CD8-positive, alpha-beta memory T cell (primary cell): ENCODE results near the gene RNASEH2B. TPM values are rescaled to one million over a fixed set of nuclear protein-coding genes. Genes with fewer than 3 reads are reported as not detected.

Experiments used
- CTCF ChIA-PET: fragments of 350-600 bp; sonication (Branson Sonifier 250); formaldehyde crosslinking; loops from one replicate; lab custom pipeline; 2021; ENCODE audit warnings: antibody characterized with exemption; lab: Charles Lee
- POLR2A ChIA-PET: fragments of 350-600 bp; sonication (Branson Sonifier 250); formaldehyde crosslinking; loops from one replicate; lab custom pipeline; 2021; ENCODE audit warnings: antibody characterized with exemption; lab: Charles Lee
- DNase-seq, 5 donors: peaks; one replicate each; pipeline versions ENCODE4 v3.0.0 to v3.0.0-alpha.2; 2020 to 2022; ENCODE audit warnings: mixed read lengths in 1 of 5
- H3K27ac ChIP-seq: one replicate; pipeline ENCODE4 v1.7.0; 2013; ENCODE audit warnings: low read depth, mild to moderate bottlenecking, low read length, moderate library complexity
- H3K27me3 ChIP-seq: 2 replicates; pipeline ENCODE4 v1.7.0; 2013; ENCODE audit warnings: low read length, mild to moderate bottlenecking; ENCODE audit not compliant: insufficient read depth, poor library complexity, severe bottlenecking
- H3K36me3 ChIP-seq: 2 replicates; pipeline ENCODE4 v1.7.0; 2013; ENCODE audit warnings: mild to moderate bottlenecking, low read length, moderate library complexity; ENCODE audit not compliant: insufficient read depth
- H3K4me1 ChIP-seq: 2 replicates; pipeline ENCODE4 v1.7.0; 2013; ENCODE audit warnings: mild to moderate bottlenecking, low read length, moderate library complexity; ENCODE audit not compliant: insufficient read depth
- H3K4me3 ChIP-seq: 2 replicates; pipeline ENCODE4 v1.7.0; 2013; ENCODE audit warnings: mild to moderate bottlenecking, low read length
- H3K9me3 ChIP-seq: 2 replicates; pipeline ENCODE4 v1.7.0; 2013; ENCODE audit warnings: mild to moderate bottlenecking, low read length
- H3K27ac Mint-ChIP-seq, 8 donors: one replicate each; pipeline ENCODE4 v1.8.0; 2020 to 2021; ENCODE audit warnings: mixed read lengths in 8 of 8, mild to moderate bottlenecking in 6 of 8, inconsistent platforms in 3 of 8, moderate library complexity in 3 of 8
- H3K27me3 Mint-ChIP-seq, 2 donors: one replicate each; pipeline ENCODE4 v1.8.0; 2020 to 2021; ENCODE audit warnings: mixed read lengths in 2 of 2, mild to moderate bottlenecking in 1 of 2, moderate library complexity in 1 of 2
- H3K36me3 Mint-ChIP-seq, 3 donors: one replicate each; pipeline ENCODE4 v1.8.0; 2020 to 2021; ENCODE audit warnings: mixed read lengths in 3 of 3, inconsistent platforms in 1 of 3, mild to moderate bottlenecking in 1 of 3
- H3K4me1 Mint-ChIP-seq, 3 donors: one replicate each; pipeline ENCODE4 v1.8.0; 2020 to 2021; ENCODE audit warnings: mixed read lengths in 3 of 3, inconsistent platforms in 1 of 3, mild to moderate bottlenecking in 1 of 3
- H3K4me3 Mint-ChIP-seq, 7 donors: one replicate each; pipeline ENCODE4 v1.8.0; 2020 to 2021; ENCODE audit warnings: mixed read lengths in 7 of 7, mild to moderate bottlenecking in 6 of 7, moderate library complexity in 4 of 7, inconsistent platforms in 2 of 7
- H3K9me3 Mint-ChIP-seq, 5 donors: one replicate each; pipeline ENCODE4 v1.8.0; 2020 to 2022; ENCODE audit warnings: mixed read lengths in 5 of 5, mild to moderate bottlenecking in 3 of 5, moderate library complexity in 2 of 5, inconsistent platforms in 1 of 5
- polyA plus RNA-seq: library from polyadenylated mRNA; unstranded; fragments of 300-500 nt; fragmentation: Illumina TruSeq; gene quantifications from one replicate; pipeline ENCODE4 v1.2.3, GENCODE V29; 2021
- total RNA-seq, 2 experiments: library from RNA; stranded (reverse); gene quantifications; one replicate each; pipeline ENCODE4 v1.2.3, GENCODE V29; 2021

Gene RNASEH2B, protein sequence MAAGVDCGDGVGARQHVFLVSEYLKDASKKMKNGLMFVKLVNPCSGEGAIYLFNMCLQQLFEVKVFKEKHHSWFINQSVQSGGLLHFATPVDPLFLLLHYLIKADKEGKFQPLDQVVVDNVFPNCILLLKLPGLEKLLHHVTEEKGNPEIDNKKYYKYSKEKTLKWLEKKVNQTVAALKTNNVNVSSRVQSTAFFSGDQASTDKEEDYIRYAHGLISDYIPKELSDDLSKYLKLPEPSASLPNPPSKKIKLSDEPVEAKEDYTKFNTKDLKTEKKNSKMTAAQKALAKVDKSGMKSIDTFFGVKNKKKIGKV
- 10 to 100 TPM; 62.1 to 70.7 TPM for total RNA-seq
- polyA plus RNA-seq, result 102 TPM

GRCh38 chr13:50909605-50910484 is at the start of gene RNASEH2B:
Gene RNASEH2B, plus strand, starts transcription at chr13:50909791. Its CDS starts 286 bp downstream, at chr13:50910077.
- Histone ChIP-seq H3K36me3 (no peaks in the 10 kb centered on the region), H3K4me3 (peak within 1 kb of the TSS; percentile 90), H3K27me3 (no peaks in the 10 kb centered on the region), H3K27ac (peak within 1 kb of the TSS; percentile 90), H3K4me1 (peaks cover 16% of the 10 kb centered on the region), H3K9me3 (no peaks in the 10 kb centered on the region)
- Mint-ChIP-seq H3K27ac (peak within 1 kb of the TSS; percentile 92 to 98 (median 96)), H3K4me1 (peaks cover 31 to 42% (median 40%) of the 10 kb centered on the region in 3 donors), H3K9me3 (no peaks in the 10 kb centered on the region), H3K4me3 (peak within 1 kb of the TSS; percentile 85 to 97 (median 94)), H3K36me3 (peaks cover 0 to 10% (median 0%) of the 10 kb centered on the region in 3 donors), H3K27me3 (no peaks in the 10 kb centered on the region)
- DNase-seq, result peak; percentile 54 to 82 (median 76)
- CTCF ChIA-PET, result interaction anchor here (0.9 to 4.2 kb wide), 6 partner anchors 9 to 912 kb away, joined by 3 to 44 read pairs (median 18); partner anchors contain the start of gene TRIM13
- POLR2A ChIA-PET, result interaction anchor here (1.0 to 2.9 kb wide), 5 partner anchors 16 to 913 kb away, joined by 5 to 21 read pairs (median 12); partner anchors contain the start of gene TRIM13

DNA sequence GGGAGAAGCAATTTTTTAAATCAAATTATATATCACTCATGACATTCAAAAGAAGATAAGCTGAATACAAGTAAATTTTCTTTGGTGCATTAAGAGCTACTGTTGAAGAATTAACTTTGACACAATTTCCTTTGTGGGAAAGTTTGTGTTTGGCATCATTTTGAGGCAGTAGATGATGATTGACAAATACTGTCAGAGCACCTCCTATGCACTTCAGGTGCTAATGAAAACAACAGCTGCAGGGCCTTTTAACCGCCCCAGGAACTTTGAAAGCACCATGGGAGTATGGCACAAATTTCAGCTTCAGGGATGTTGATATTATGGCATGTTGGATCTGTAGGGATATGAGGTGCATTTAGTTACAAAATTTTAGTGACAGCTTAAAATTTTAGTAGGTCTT is 45.1 kb upstream of the RNASEH2B start:
- no peak for DNase-seq
- H3K27ac Mint-ChIP-seq, result no peak overlapping the region

DNA sequence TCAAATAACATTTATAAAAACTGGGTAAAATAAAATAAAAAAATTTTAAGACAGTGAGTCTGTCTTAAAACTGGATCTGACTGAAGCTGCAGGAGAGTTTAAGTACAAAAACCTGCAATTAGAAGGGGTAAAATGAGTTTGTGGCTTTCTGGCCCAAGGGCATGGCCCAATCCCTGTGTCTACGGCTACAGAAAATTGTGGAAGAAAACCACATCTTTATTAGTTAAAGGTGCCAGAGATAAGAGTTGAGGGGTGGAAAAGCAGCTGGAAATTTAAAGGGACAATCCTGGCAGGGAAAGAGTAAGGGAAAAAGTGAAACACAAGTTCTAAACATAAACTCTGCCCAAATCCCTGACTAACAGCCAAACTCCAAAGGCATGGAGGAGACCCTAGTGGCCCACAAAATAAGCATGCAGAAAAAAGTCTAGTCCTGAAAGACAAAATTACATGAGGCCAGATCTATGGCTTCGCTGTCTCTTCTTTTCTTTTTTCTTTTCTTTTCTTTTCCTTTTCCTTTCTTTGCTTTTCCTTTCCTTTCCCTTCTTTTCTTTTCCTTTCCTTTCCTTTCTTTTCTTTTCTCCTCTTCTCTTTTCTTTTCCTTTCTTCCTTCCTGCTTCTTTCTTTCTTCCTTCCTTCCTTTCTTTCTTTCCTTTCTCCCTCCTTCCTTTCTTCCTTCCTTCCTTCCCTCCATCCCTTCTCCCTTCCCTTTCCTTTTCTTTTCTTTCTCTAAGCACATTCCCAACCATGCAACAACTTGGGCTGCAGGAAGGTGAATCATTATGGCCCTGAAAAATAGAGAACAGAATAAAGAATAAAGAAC is 42.6 kb upstream of the RNASEH2B start:
- DNase-seq, result no peak
- Histone ChIP-seq H3K27ac (no peak overlapping the region), H3K9me3 (no peaks in the 10 kb centered on the region), H3K36me3 (no peaks in the 10 kb centered on the region), H3K27me3 (no peaks in the 10 kb centered on the region), H3K4me3 (no peak overlapping the region), H3K4me1 (no peaks in the 10 kb centered on the region)
- no peaks in the 10 kb centered on the region for H3K9me3 Mint-ChIP-seq
- peak overlapping the region in 1 of 8 donors; percentile 14 for H3K27ac Mint-ChIP-seq
- ChIA-PET POLR2A (no interaction called here), CTCF (no interaction called here)
- H3K4me1 Mint-ChIP-seq, result no peaks in the 10 kb centered on the region
- H3K36me3 Mint-ChIP-seq, result peaks cover 0 to 8% (median 2%) of the 10 kb centered on the region in 3 donors
- no peak overlapping the region for H3K4me3 Mint-ChIP-seq
- H3K27me3 Mint-ChIP-seq, result peaks cover 2 to 10% of the 10 kb centered on the region in 2 donors

More for the DNA sequence above, 45.1 kb upstream of the RNASEH2B start:
- peaks cover 6 to 14% (median 11%) of the 10 kb centered on the region in 5 donors for H3K9me3 Mint-ChIP-seq
- H3K4me3 Mint-ChIP-seq, result no peak overlapping the region
- CTCF ChIA-PET, result no interaction called here
- H3K4me3 ChIP-seq, result no peak overlapping the region
- H3K9me3 ChIP-seq, result no peaks in the 10 kb centered on the region
- H3K4me1 Mint-ChIP-seq, result no peaks in the 10 kb centered on the region
- H3K27me3 ChIP-seq, result no peaks in the 10 kb centered on the region
- H3K27ac ChIP-seq, result no peak overlapping the region
- H3K36me3 ChIP-seq, result no peaks in the 10 kb centered on the region
- H3K27me3 Mint-ChIP-seq, result peaks cover 2 to 21% of the 10 kb centered on the region in 2 donors
- POLR2A ChIA-PET, result no interaction called here
- H3K36me3 Mint-ChIP-seq, result peaks cover 0 to 20% (median 3%) of the 10 kb centered on the region in 3 donors
- H3K4me1 ChIP-seq, result no peaks in the 10 kb centered on the region

- no peak overlapping the region for H3K4me3 ChIP-seq
- H3K4me3 Mint-ChIP-seq, result no peak overlapping the region
These were observed 42.0 kb upstream of the RNASEH2B start for GRCh38 chr13:50867637-50867945.

DNA sequence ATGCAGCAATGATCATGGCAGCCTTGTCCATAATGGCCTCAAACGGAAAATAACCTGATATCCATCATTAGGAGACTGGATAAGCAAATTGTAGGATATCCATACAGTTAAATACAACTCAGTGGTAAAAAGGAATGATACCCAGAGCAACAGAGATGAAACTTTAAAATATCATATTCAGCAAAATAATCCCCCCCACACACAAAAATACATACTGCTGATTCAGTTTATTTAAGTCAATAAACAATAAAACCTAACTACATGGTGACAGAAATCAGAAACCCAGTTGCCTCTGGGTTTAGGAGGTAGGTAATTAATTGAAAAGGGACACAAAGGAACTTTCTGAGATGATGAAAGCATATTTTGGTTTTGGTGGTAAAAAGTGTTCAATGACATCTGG is 38.2 kb upstream of the RNASEH2B start:
- Histone ChIP-seq H3K4me1 (no peaks in the 10 kb centered on the region), H3K27me3 (no peaks in the 10 kb centered on the region), H3K9me3 (no peaks in the 10 kb centered on the region), H3K27ac (no peak overlapping the region), H3K4me3 (no peak overlapping the region), H3K36me3 (no peaks in the 10 kb centered on the region)
- DNase-seq, result no peak
- Mint-ChIP-seq H3K36me3 (peaks cover 0 to 2% (median 0%) of the 10 kb centered on the region in 3 donors), H3K4me3 (no peak overlapping the region), H3K9me3 (no peaks in the 10 kb centered on the region), H3K27me3 (peaks cover 0 to 4% of the 10 kb centered on the region in 2 donors), H3K4me1 (no peaks in the 10 kb centered on the region), H3K27ac (no peak overlapping the region)
- POLR2A ChIA-PET, result no interaction called here
- CTCF ChIA-PET, result no interaction called here

More at GRCh38 chr13:50867637-50867945, 42.0 kb upstream of the RNASEH2B start:
- no peaks in the 10 kb centered on the region for H3K36me3 ChIP-seq
- H3K27me3 ChIP-seq, result no peaks in the 10 kb centered on the region
- H3K27me3 Mint-ChIP-seq, result peaks cover 2 to 10% of the 10 kb centered on the region in 2 donors
- no peak overlapping the region for H3K27ac Mint-ChIP-seq
- H3K4me1 Mint-ChIP-seq, result no peaks in the 10 kb centered on the region
- no peak overlapping the region for H3K27ac ChIP-seq
- H3K4me1 ChIP-seq, result no peaks in the 10 kb centered on the region
- H3K36me3 Mint-ChIP-seq, result peaks cover 0 to 8% (median 2%) of the 10 kb centered on the region in 3 donors
- DNase-seq, result no peak
- H3K9me3 ChIP-seq, result no peaks in the 10 kb centered on the region
- CTCF ChIA-PET, result no interaction called here
- POLR2A ChIA-PET, result no interaction called here
- H3K9me3 Mint-ChIP-seq, result no peaks in the 10 kb centered on the region

DNA sequence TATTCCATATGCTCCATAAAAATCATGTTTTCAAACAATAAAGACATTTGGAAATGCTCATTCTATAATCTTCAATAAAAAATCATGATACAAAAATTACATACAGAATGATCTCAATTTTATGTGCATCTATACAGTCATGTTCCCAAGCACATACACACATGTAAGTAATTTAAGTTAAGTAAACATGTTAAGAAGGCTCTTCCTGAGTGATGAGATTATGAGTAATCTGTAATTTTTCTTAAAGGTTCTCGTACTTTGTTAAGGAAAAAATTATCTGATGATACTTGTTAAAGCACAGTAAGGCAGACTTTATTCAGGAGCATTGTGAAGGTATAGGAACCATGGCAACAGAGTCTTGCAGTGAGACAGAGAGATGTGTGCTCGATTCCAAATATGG is 36.1 kb upstream of the RNASEH2B start:
- H3K4me1 Mint-ChIP-seq, result no peaks in the 10 kb centered on the region
- peaks cover 0 to 2% (median 0%) of the 10 kb centered on the region in 3 donors for H3K36me3 Mint-ChIP-seq
- DNase-seq, result no peak
- Histone ChIP-seq H3K4me3 (no peak overlapping the region), H3K4me1 (no peaks in the 10 kb centered on the region), H3K27me3 (no peaks in the 10 kb centered on the region), H3K27ac (no peak overlapping the region), H3K9me3 (no peaks in the 10 kb centered on the region), H3K36me3 (no peaks in the 10 kb centered on the region)
- ChIA-PET CTCF (no interaction called here), POLR2A (no interaction called here)
- H3K27ac Mint-ChIP-seq, result no peak overlapping the region
- no peak overlapping the region for H3K4me3 Mint-ChIP-seq
- H3K27me3 Mint-ChIP-seq, result peaks cover 0 to 10% of the 10 kb centered on the region in 2 donors
- H3K9me3 Mint-ChIP-seq, result no peaks in the 10 kb centered on the region

DNA sequence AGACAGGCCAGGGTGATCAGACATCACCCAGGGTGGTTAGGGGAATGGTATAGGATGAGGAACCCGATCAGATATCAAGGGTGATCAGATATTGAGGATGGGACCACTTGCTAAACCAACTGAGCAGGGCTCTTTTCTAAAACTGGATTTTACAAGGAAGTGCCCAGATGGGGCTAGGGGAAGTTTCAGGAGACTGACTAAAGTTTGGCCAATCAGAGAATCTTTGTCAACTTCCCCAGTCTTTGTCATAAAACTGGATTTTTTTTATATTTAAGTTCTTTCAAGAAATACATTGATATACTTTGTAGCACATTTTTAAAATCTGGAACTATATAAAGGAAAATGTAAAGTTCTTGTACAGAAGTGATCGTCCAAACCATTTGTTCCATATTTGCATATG is 35.6 kb upstream of the RNASEH2B start:
- Histone ChIP-seq H3K9me3 (no peaks in the 10 kb centered on the region), H3K27me3 (no peaks in the 10 kb centered on the region), H3K27ac (no peak overlapping the region), H3K4me1 (no peaks in the 10 kb centered on the region), H3K4me3 (no peak overlapping the region), H3K36me3 (no peaks in the 10 kb centered on the region)
- ChIA-PET POLR2A (no interaction called here), CTCF (no interaction called here)
- Mint-ChIP-seq H3K27me3 (peaks cover 0 to 12% of the 10 kb centered on the region in 2 donors), H3K4me3 (no peak overlapping the region), H3K4me1 (no peaks in the 10 kb centered on the region), H3K27ac (no peak overlapping the region), H3K36me3 (peaks cover 0 to 2% (median 0%) of the 10 kb centered on the region in 3 donors), H3K9me3 (no peaks in the 10 kb centered on the region)
- no peak for DNase-seq
